ENCODE data around the gene TBC1D9B.

Gene TBC1D9B

GRCh38 chr5:179906795-179907555 is 722 bp downstream of the TBC1D9B start:
- Histone ChIP-seq H2AK5ac (ENCODE audit: low read length) (no peak overlapping the region), H2BK120ac (ENCODE audit: low read depth, low read length) (no peak overlapping the region), H3K4me3 (ENCODE audit: low read length) (peak overlapping the region; percentile 64), H3K79me2 (ENCODE audit: control insufficient read depth, insufficient read depth, low read length) (no peaks in the 10 kb centered on the region), H3K36me3 (ENCODE audit: control insufficient read depth, insufficient read depth, low read length) (no peaks in the 10 kb centered on the region), H3K56ac (ENCODE audit: low read length) (peak overlapping the region; percentile 82), H3K4ac (ENCODE audit: low read depth, low read length) (peak overlapping the region; percentile 89), H3K18ac (ENCODE audit: low read length) (peak overlapping the region; percentile 99), H4K5ac (ENCODE audit: low read length) (no peak overlapping the region), H3K27ac (ENCODE audit: low read depth, low read length) (no peak overlapping the region), H3K4me1 (ENCODE audit: control insufficient read depth, low read depth, low read length) (no peaks in the 10 kb centered on the region), H3K27me3 (ENCODE audit: insufficient read depth, low read length, poor library complexity) (no peaks in the 10 kb centered on the region), H2BK5ac (ENCODE audit: low read length) (no peak overlapping the region), H2BK15ac (replicated peaks; ENCODE audit: low read depth) (no peak overlapping the region), H4K8ac (ENCODE audit: low read depth, low read length) (no peak overlapping the region), H3K79me1 (ENCODE audit: low read length) (peaks cover 5% of the 10 kb centered on the region), H3K4me2 (ENCODE audit: low read length) (peak overlapping the region; percentile 69), H3K9ac (ENCODE audit: low read length) (peak overlapping the region; percentile 74), H3K23ac (ENCODE audit: low read length) (no peak overlapping the region)
- WGBS (ENCODE audit: extremely low coverage, insufficient coverage, low lambda C conversion rate), result no CpG with 5 or more reads among the region's 50 CpGs
- no peak for DNase-seq

GRCh38 chr5:179906294-179906794 is 1.4 kb downstream of the TBC1D9B start:
- Histone ChIP-seq H4K5ac (ENCODE audit: low read length) (no peak overlapping the region), H2BK120ac (ENCODE audit: low read depth, low read length) (no peak overlapping the region), H3K4me2 (ENCODE audit: low read length) (no peak overlapping the region), H3K36me3 (ENCODE audit: control insufficient read depth, insufficient read depth, low read length) (no peaks in the 10 kb centered on the region), H2BK15ac (replicated peaks; ENCODE audit: low read depth) (no peak overlapping the region), H3K4me1 (ENCODE audit: control insufficient read depth, low read depth, low read length) (no peaks in the 10 kb centered on the region), H3K9ac (ENCODE audit: low read length) (peak overlapping the region; percentile 74), H3K4me3 (ENCODE audit: low read length) (no peak overlapping the region), H3K27ac (ENCODE audit: low read depth, low read length) (no peak overlapping the region), H3K79me2 (ENCODE audit: control insufficient read depth, insufficient read depth, low read length) (no peaks in the 10 kb centered on the region), H3K56ac (ENCODE audit: low read length) (no peak overlapping the region), H3K79me1 (ENCODE audit: low read length) (peaks cover 5% of the 10 kb centered on the region), H3K23ac (ENCODE audit: low read length) (no peak overlapping the region), H3K27me3 (ENCODE audit: insufficient read depth, low read length, poor library complexity) (no peaks in the 10 kb centered on the region), H4K8ac (ENCODE audit: low read depth, low read length) (no peak overlapping the region), H2BK5ac (ENCODE audit: low read length) (no peak overlapping the region), H3K4ac (ENCODE audit: low read depth, low read length) (no peak overlapping the region), H3K18ac (ENCODE audit: low read length) (no peak overlapping the region), H2AK5ac (ENCODE audit: low read length) (no peak overlapping the region)
- WGBS (ENCODE audit: extremely low coverage, insufficient coverage, low lambda C conversion rate), result no CpG with 5 or more reads among the region's 24 CpGs
- no peak for DNase-seq

GRCh38 chr5:179905161-179905560 is 2.5 kb downstream of the TBC1D9B start:
- Histone ChIP-seq H3K18ac (ENCODE audit: low read length) (no peak overlapping the region), H2AK5ac (ENCODE audit: low read length) (no peak overlapping the region), H3K79me1 (ENCODE audit: low read length) (peaks cover 5% of the 10 kb centered on the region), H3K4me1 (ENCODE audit: control insufficient read depth, low read depth, low read length) (no peaks in the 10 kb centered on the region), H3K4ac (ENCODE audit: low read depth, low read length) (no peak overlapping the region), H2BK120ac (ENCODE audit: low read depth, low read length) (no peak overlapping the region), H2BK5ac (ENCODE audit: low read length) (no peak overlapping the region), H3K79me2 (ENCODE audit: control insufficient read depth, insufficient read depth, low read length) (no peaks in the 10 kb centered on the region), H3K36me3 (ENCODE audit: control insufficient read depth, insufficient read depth, low read length) (no peaks in the 10 kb centered on the region), H3K27ac (ENCODE audit: low read depth, low read length) (no peak overlapping the region), H3K56ac (ENCODE audit: low read length) (no peak overlapping the region), H4K8ac (ENCODE audit: low read depth, low read length) (no peak overlapping the region), H3K9ac (ENCODE audit: low read length) (no peak overlapping the region), H4K5ac (ENCODE audit: low read length) (no peak overlapping the region), H3K4me2 (ENCODE audit: low read length) (no peak overlapping the region), H3K23ac (ENCODE audit: low read length) (no peak overlapping the region), H3K4me3 (ENCODE audit: low read length) (no peak overlapping the region), H3K27me3 (ENCODE audit: insufficient read depth, low read length, poor library complexity) (no peaks in the 10 kb centered on the region), H2BK15ac (replicated peaks; ENCODE audit: low read depth) (no peak overlapping the region)
- no peak for DNase-seq
- WGBS (ENCODE audit: extremely low coverage, insufficient coverage, low lambda C conversion rate), result no CpG with 5 or more reads among the region's 8 CpGs

- Histone ChIP-seq H2BK120ac (ENCODE audit: low read depth, low read length) (no peak overlapping the region), H3K36me3 (ENCODE audit: control insufficient read depth, insufficient read depth, low read length) (no peaks in the 10 kb centered on the region), H3K27ac (ENCODE audit: low read depth, low read length) (no peak overlapping the region), H3K79me1 (ENCODE audit: low read length) (peaks cover 5% of the 10 kb centered on the region), H3K4ac (ENCODE audit: low read depth, low read length) (no peak overlapping the region), H2AK5ac (ENCODE audit: low read length) (no peak overlapping the region), H3K18ac (ENCODE audit: low read length) (no peak overlapping the region), H3K56ac (ENCODE audit: low read length) (no peak overlapping the region), H4K8ac (ENCODE audit: low read depth, low read length) (no peak overlapping the region), H2BK15ac (replicated peaks; ENCODE audit: low read depth) (no peak overlapping the region), H3K9ac (ENCODE audit: low read length) (no peak overlapping the region), H3K4me3 (ENCODE audit: low read length) (no peak overlapping the region), H2BK5ac (ENCODE audit: low read length) (no peak overlapping the region), H3K23ac (ENCODE audit: low read length) (peak overlapping the region; percentile 24), H4K5ac (ENCODE audit: low read length) (no peak overlapping the region), H3K4me1 (ENCODE audit: control insufficient read depth, low read depth, low read length) (no peaks in the 10 kb centered on the region), H3K79me2 (ENCODE audit: control insufficient read depth, insufficient read depth, low read length) (no peaks in the 10 kb centered on the region), H3K27me3 (ENCODE audit: insufficient read depth, low read length, poor library complexity) (no peaks in the 10 kb centered on the region), H3K4me2 (ENCODE audit: low read length) (no peak overlapping the region)
- no peak for DNase-seq
- no CpG with 5 or more reads among the region's 25 CpGs for WGBS (ENCODE audit: extremely low coverage, insufficient coverage, low lambda C conversion rate)
These were observed 3.1 kb downstream of the TBC1D9B start for GRCh38 chr5:179904463-179905160.

- peaks cover 5% of the 10 kb centered on the region for H3K79me1 ChIP-seq (ENCODE audit: low read length)
- no peak overlapping the region for H2BK5ac ChIP-seq (ENCODE audit: low read length)
- DNase-seq, result no peak
- no peak overlapping the region for H3K23ac ChIP-seq (ENCODE audit: low read length)
- H3K56ac ChIP-seq (ENCODE audit: low read length), result no peak overlapping the region
- no peak overlapping the region for H2AK5ac ChIP-seq (ENCODE audit: low read length)
- H3K4me2 ChIP-seq (ENCODE audit: low read length), result no peak overlapping the region
- no peak overlapping the region for H3K4ac ChIP-seq (ENCODE audit: low read depth, low read length)
- WGBS (ENCODE audit: extremely low coverage, insufficient coverage, low lambda C conversion rate), result no CpG with 5 or more reads among the region's 7 CpGs
- H4K5ac ChIP-seq (ENCODE audit: low read length), result no peak overlapping the region
- H2BK120ac ChIP-seq (ENCODE audit: low read depth, low read length), result no peak overlapping the region
- no peak overlapping the region for H4K8ac ChIP-seq (ENCODE audit: low read depth, low read length)
- H2BK15ac ChIP-seq (replicated peaks; ENCODE audit: low read depth), result no peak overlapping the region
- no peak overlapping the region for H3K18ac ChIP-seq (ENCODE audit: low read length)
- no peaks in the 10 kb centered on the region for H3K27me3 ChIP-seq (ENCODE audit: insufficient read depth, low read length, poor library complexity)
- peaks cover 4% of the 10 kb centered on the region for H3K36me3 ChIP-seq (ENCODE audit: control insufficient read depth, insufficient read depth, low read length)
- H3K4me1 ChIP-seq (ENCODE audit: control insufficient read depth, low read depth, low read length), result no peaks in the 10 kb centered on the region
- no peak overlapping the region for H3K4me3 ChIP-seq (ENCODE audit: low read length)
- no peak overlapping the region for H3K27ac ChIP-seq (ENCODE audit: low read depth, low read length)
- H3K9ac ChIP-seq (ENCODE audit: low read length), result no peak overlapping the region
- H3K79me2 ChIP-seq (ENCODE audit: control insufficient read depth, insufficient read depth, low read length), result no peaks in the 10 kb centered on the region
These were observed 4.9 kb downstream of the TBC1D9B start for GRCh38 chr5:179902763-179903158.
